Measurements from ENCODE around the gene MTR. TPM values are rescaled to one million over a fixed set of nuclear protein-coding genes. Genes with fewer than 3 reads are reported as not detected.
A peak's percentile ranks its signal among the peaks of the same experiment; 100 is the strongest.

The MTR gene
- total RNA-seq, 1 experiment from 2014 or later, result 35.5 TPM

GRCh38 chr1:236794585-236795034 is 482 bp upstream of the MTR start:
- no peak overlapping the region for H3K4ac ChIP-seq (ENCODE audit: low read depth, low read length)
- Mint-ChIP-seq H3K36me3 (ENCODE audit: insufficient read depth in 1 of 3, low read depth in 3 of 3) (no peaks in the 10 kb centered on the region), H3K4me3 (peak overlapping the region; percentile 81 to 98), H3K27me3 (ENCODE audit: low read depth) (peaks cover 24% of the 10 kb centered on the region), H3K27ac (0 out of 7 replicates have a peak overlapping the region, but pooled peaks of 1 of the 3 experiments have one; percentile 63), H3K4me1 (peaks cover 12 to 14% of the 10 kb centered on the region in 2 experiments), H3K9me3 (no peaks in the 10 kb centered on the region)
- no peak for DNase-seq
- no peak overlapping the region for H3K23ac ChIP-seq (ENCODE audit: insufficient read length, low read depth, low read length)
- no peak overlapping the region for H4K91ac ChIP-seq (ENCODE audit: insufficient read length, low read depth, low read length)
- H3K4me1 ChIP-seq (ENCODE audit: insufficient read depth, low read length), result no peaks in the 10 kb centered on the region
- H3T11ph ChIP-seq (ENCODE audit: low read length), result no peak overlapping the region
- H2BK5ac ChIP-seq (ENCODE audit: insufficient read length, low read length), result no peak overlapping the region
- peak overlapping the region; percentile 87 for H2AFZ ChIP-seq (ENCODE audit: low read length)
- no peak overlapping the region for H2BK20ac ChIP-seq (ENCODE audit: low read depth, low read length, poor library complexity, severe bottlenecking)
- H3K56ac ChIP-seq (ENCODE audit: insufficient read length, low read depth, low read length), result no peak overlapping the region
- no peak overlapping the region for H3K27ac ChIP-seq (ENCODE audit: insufficient read length, low read depth, low read length)
- no peak overlapping the region for H3K18ac ChIP-seq (ENCODE audit: insufficient read length, low read depth, low read length)
- no peak overlapping the region for H4K8ac ChIP-seq (replicated peaks; ENCODE audit: insufficient read length, low read depth, low read length)
- no CpG with 5 or more reads among the region's 11 CpGs for WGBS (ENCODE audit: extremely low coverage, insufficient read length, low lambda C conversion rate)
- H2BK12ac ChIP-seq (ENCODE audit: insufficient read length, low read depth, low read length), result no peak overlapping the region
- H2BK120ac ChIP-seq (ENCODE audit: low read depth, low read length, poor library complexity, severe bottlenecking), result no peak overlapping the region
- H3K27me3 ChIP-seq (ENCODE audit: insufficient read depth, low read length), result no peaks in the 10 kb centered on the region
- H4K20me1 ChIP-seq (ENCODE audit: control insufficient read depth, insufficient read depth, insufficient read length), result no peaks in the 10 kb centered on the region
- no peaks in the 10 kb centered on the region for H3K79me1 ChIP-seq (ENCODE audit: insufficient read depth, low read depth, low read length, poor library complexity, severe bottlenecking)
- H3K9ac ChIP-seq (ENCODE audit: extremely low read depth, insufficient read length, low read length), result peak overlapping the region; percentile 32
- peaks cover 15% of the 10 kb centered on the region for H3K23me2 ChIP-seq (ENCODE audit: insufficient read length, low read depth, low read length, poor library complexity, severe bottlenecking)
- H4K5ac ChIP-seq (ENCODE audit: insufficient read length, low read depth, low read length), result no peak overlapping the region
- no peaks in the 10 kb centered on the region; the same call in 1 of the 2 replicates for H3K79me2 ChIP-seq (ENCODE audit: insufficient read depth, low read length)
- H3K9me3 ChIP-seq (ENCODE audit: control insufficient read depth, low read depth, low read length), result no peaks in the 10 kb centered on the region
- peak overlapping the region; percentile 82 for H3K4me2 ChIP-seq (ENCODE audit: insufficient read depth, insufficient read length, low read length)
- H2BK15ac ChIP-seq (ENCODE audit: low read depth, low read length), result no peak overlapping the region
- H3K14ac ChIP-seq (ENCODE audit: insufficient read depth, low read length), result no peak overlapping the region
- H2AK5ac ChIP-seq (ENCODE audit: insufficient read length, low read length), result no peak overlapping the region
- TF ChIP-seq CTCF (conservative IDR thresholded peaks at IDR 0.05), result no peak
